Measurements from ENCODE around the gene RPS19BP1.
A peak's percentile ranks its signal among the peaks of the same experiment; 100 is the strongest.

RPS19BP1 gene

GRCh38 chr22:39490966-39491680 is 41.4 kb downstream of the RPS19BP1 start:
- DNase-seq (ENCODE audit: low read depth in 2 of 2) = no peak

- DNase-seq (ENCODE audit: low read depth in 2 of 2) = peak; percentile 62 to 74
Observed at GRCh38 chr22:39490135-39490798, 42.3 kb downstream of the RPS19BP1 start.

GRCh38 chr22:39489094-39490068 is 43.2 kb downstream of the RPS19BP1 start:
- DNase-seq (ENCODE audit: low read depth in 2 of 2) = no peak

GRCh38 chr22:39488563-39489083 is 43.9 kb downstream of the RPS19BP1 start:
- DNase-seq (ENCODE audit: low read depth in 2 of 2) = no peak

- DNase-seq (ENCODE audit: low read depth in 2 of 2) = no peak
Observed at GRCh38 chr22:39487826-39488520, 44.6 kb downstream of the RPS19BP1 start.

- DNase-seq (ENCODE audit: low read depth in 2 of 2) = no peak
Observed at GRCh38 chr22:39486951-39487825, 45.4 kb downstream of the RPS19BP1 start.

GRCh38 chr22:39482768-39483167 is 49.8 kb downstream of the RPS19BP1 start:
- no peak for DNase-seq (ENCODE audit: low read depth in 2 of 2)

- DNase-seq (ENCODE audit: low read depth in 2 of 2) = no peak
Observed at GRCh38 chr22:39481595-39481994, 51.0 kb downstream of the RPS19BP1 start.

GRCh38 chr22:39481054-39481453 is 51.5 kb downstream of the RPS19BP1 start:
- DNase-seq (ENCODE audit: low read depth in 2 of 2) = no peak

GRCh38 chr22:39480557-39480956 is 52.0 kb downstream of the RPS19BP1 start:
- no peak for DNase-seq (ENCODE audit: low read depth in 2 of 2)

GRCh38 chr22:39479254-39479653 is 53.3 kb downstream of the RPS19BP1 start:
- DNase-seq (ENCODE audit: low read depth in 2 of 2) = no peak

Measured in stimulated activated CD8-positive, alpha-beta memory T cell treated with anti-CD3 and anti-CD28 coated beads, Interleukin-2, amount 100 ng/mL, for 48 hours (primary cell).